Fibroblast of lung (primary cell): Measurements from ENCODE around the gene CRCP.
"Not testable (repeated sequence)": the region's sequence is repeated elsewhere in the genome, so short reads cannot be mapped to it uniquely, and the experiment has no call there.

ENCODE experiments used
- CTCF ChIP-seq, 2 donors: IDR thresholded peaks in 1 of 2; conservative IDR thresholded peaks in 1 of 2; 1 replicate in 1 of 2; 2 replicates in 1 of 2; pipeline ENCODE4 v1.5.1; 2011 to 2012; ENCODE audit warnings: low read length in 2 of 2, control low read depth in 1 of 2, inconsistent platforms in 1 of 2, low read depth in 1 of 2, mild to moderate bottlenecking in 1 of 2
- EZH2 ChIP-seq: IDR thresholded peaks from 2 replicates; pipeline ENCODE4 v1.5.1; 2012; ENCODE audit warnings: low read length, control low read depth, mild to moderate bottlenecking; ENCODE audit errors: missing control alignments

DNA sequence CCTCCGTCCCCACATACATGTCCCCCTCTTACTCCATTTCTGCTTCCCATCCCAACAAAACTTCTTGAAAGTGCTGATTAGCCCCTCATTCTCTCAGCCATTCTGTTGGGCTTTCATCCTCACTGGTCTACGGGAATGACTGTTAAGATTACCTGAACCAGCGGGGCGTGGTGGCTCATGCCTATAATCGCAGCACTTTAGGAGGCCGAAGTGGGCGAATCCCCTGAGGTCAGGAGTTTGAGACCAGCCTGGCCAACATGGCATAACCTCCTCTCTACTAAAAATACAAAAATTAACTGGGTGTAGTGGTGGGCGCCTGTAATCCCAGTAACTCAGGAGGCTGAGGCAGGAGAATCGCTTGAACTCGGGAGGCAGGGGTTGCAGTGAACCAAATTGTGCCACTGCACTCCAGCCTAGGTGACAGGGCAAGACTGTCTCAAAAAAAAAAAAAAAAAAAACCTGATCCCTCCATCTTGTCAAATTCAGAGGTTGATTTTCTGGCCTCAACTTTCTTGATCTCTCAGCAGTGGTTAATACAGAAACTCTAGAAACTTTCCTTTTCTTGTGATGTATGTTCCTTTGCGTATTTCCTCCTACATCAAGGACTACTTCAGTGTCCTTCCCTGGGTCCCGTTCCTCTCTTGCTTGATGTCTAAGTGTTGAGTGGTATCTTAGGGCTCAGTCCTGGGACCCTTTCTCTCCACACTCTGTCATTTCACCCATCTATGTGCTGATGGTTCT is 2.2 kb downstream of the CRCP start:
- TF ChIP-seq CTCF (conservative IDR thresholded peaks at IDR 0.05 in 1 of 2, IDR thresholded peaks at IDR 0.05 in 1 of 2; ENCODE audit: low read depth in 1 of 2, low read length in 2 of 2); EZH2: not testable (repeated sequence)
